ENCODE data around the gene FAR1.

Gene FAR1

GRCh38 chr11:13695886-13696285 lies 27.4 kb downstream of the FAR1 start:
- TF ChIP-seq YY1 (IDR thresholded peaks at IDR 0.05; ENCODE audit: low read depth) (no peak), CREB1 (IDR thresholded peaks at IDR 0.05; ENCODE audit: low read depth) (no peak), NFIC (IDR thresholded peaks at IDR 0.05) (no peak), CEBPB (IDR thresholded peaks at IDR 0.05) (no peak), FOXM1 (IDR thresholded peaks at IDR 0.05; ENCODE audit: borderline replicate concordance, low read depth) (no peak), TEAD4 (IDR thresholded peaks at IDR 0.05) (no peak), EP300 (IDR thresholded peaks at IDR 0.05; ENCODE audit: borderline replicate concordance) (no peak), EGR1 (IDR thresholded peaks at IDR 0.05) (no peak), USF1 (IDR thresholded peaks at IDR 0.05) (no peak), TCF12 (IDR thresholded peaks at IDR 0.05; ENCODE audit: low read depth) (no peak)

- TF ChIP-seq CEBPB (IDR thresholded peaks at IDR 0.05), result no peak
- TF ChIP-seq TEAD4 (IDR thresholded peaks at IDR 0.05), result no peak
- TF ChIP-seq TCF12 (IDR thresholded peaks at IDR 0.05; ENCODE audit: low read depth), result no peak
- TF ChIP-seq RAD21 (IDR thresholded peaks at IDR 0.05; ENCODE audit: low read depth), result no peak
- no peak for TF ChIP-seq REST (IDR thresholded peaks at IDR 0.05; ENCODE audit: low read depth)
- TF ChIP-seq YY1 (IDR thresholded peaks at IDR 0.05; ENCODE audit: low read depth), result no peak
- TF ChIP-seq ZBTB7A (IDR thresholded peaks at IDR 0.05; ENCODE audit: low read depth), result no peak
- TF ChIP-seq EP300 (IDR thresholded peaks at IDR 0.05; ENCODE audit: borderline replicate concordance), result no peak
- TF ChIP-seq NFIC (IDR thresholded peaks at IDR 0.05), result no peak
- TF ChIP-seq USF1 (IDR thresholded peaks at IDR 0.05), result no peak
- no peak for TF ChIP-seq FOXM1 (IDR thresholded peaks at IDR 0.05; ENCODE audit: borderline replicate concordance, low read depth)
- no peak for TF ChIP-seq TAF1 (IDR thresholded peaks at IDR 0.05; ENCODE audit: low read depth)
- no peak for TF ChIP-seq CREB1 (IDR thresholded peaks at IDR 0.05; ENCODE audit: low read depth)
- no peak for TF ChIP-seq EGR1 (IDR thresholded peaks at IDR 0.05)
- TF ChIP-seq MAX (IDR thresholded peaks at IDR 0.05), result no peak
Observed at GRCh38 chr11:13697710-13698109, 29.2 kb downstream of the FAR1 start.

GRCh38 chr11:13698132-13698531 lies 29.7 kb downstream of the FAR1 start:
- TF ChIP-seq TCF12 (IDR thresholded peaks at IDR 0.05; ENCODE audit: low read depth) (no peak), USF1 (IDR thresholded peaks at IDR 0.05) (no peak), TAF1 (IDR thresholded peaks at IDR 0.05; ENCODE audit: low read depth) (no peak), NFIC (IDR thresholded peaks at IDR 0.05) (no peak), REST (IDR thresholded peaks at IDR 0.05; ENCODE audit: low read depth) (no peak)

GRCh38 chr11:13699041-13699440 lies 30.6 kb downstream of the FAR1 start:
- TF ChIP-seq USF1 (IDR thresholded peaks at IDR 0.05) (no peak), CEBPB (IDR thresholded peaks at IDR 0.05) (no peak)

GRCh38 chr11:13699870-13700269 lies 31.4 kb downstream of the FAR1 start:
- TF ChIP-seq TEAD4 (IDR thresholded peaks at IDR 0.05) (no peak), REST (IDR thresholded peaks at IDR 0.05; ENCODE audit: low read depth) (no peak), FOXM1 (IDR thresholded peaks at IDR 0.05; ENCODE audit: borderline replicate concordance, low read depth) (no peak), CREB1 (IDR thresholded peaks at IDR 0.05; ENCODE audit: low read depth) (no peak), TAF1 (IDR thresholded peaks at IDR 0.05; ENCODE audit: low read depth) (no peak), EP300 (IDR thresholded peaks at IDR 0.05; ENCODE audit: borderline replicate concordance) (no peak), NFIC (IDR thresholded peaks at IDR 0.05) (no peak), ZBTB7A (IDR thresholded peaks at IDR 0.05; ENCODE audit: low read depth) (no peak), EGR1 (IDR thresholded peaks at IDR 0.05) (no peak), YY1 (IDR thresholded peaks at IDR 0.05; ENCODE audit: low read depth) (no peak), RAD21 (IDR thresholded peaks at IDR 0.05; ENCODE audit: low read depth) (no peak), CEBPB (IDR thresholded peaks at IDR 0.05) (no peak), TCF12 (IDR thresholded peaks at IDR 0.05; ENCODE audit: low read depth) (no peak), MAX (IDR thresholded peaks at IDR 0.05) (no peak), USF1 (IDR thresholded peaks at IDR 0.05) (no peak)
